Measurements from ENCODE around the gene FGD6. TPM values are rescaled to one million over a fixed set of nuclear protein-coding genes. Genes with fewer than 3 reads are reported as not detected.
A peak's percentile ranks its signal among the peaks of the same experiment; 100 is the strongest.
"Not testable (repeated sequence)": the region's sequence is repeated elsewhere in the genome, so short reads cannot be mapped to it uniquely, and the experiment has no call there.

FGD6 gene
- polyA plus RNA-seq, 4 donors = 9.5 to 11.8 (median 10.7) TPM

DNA sequence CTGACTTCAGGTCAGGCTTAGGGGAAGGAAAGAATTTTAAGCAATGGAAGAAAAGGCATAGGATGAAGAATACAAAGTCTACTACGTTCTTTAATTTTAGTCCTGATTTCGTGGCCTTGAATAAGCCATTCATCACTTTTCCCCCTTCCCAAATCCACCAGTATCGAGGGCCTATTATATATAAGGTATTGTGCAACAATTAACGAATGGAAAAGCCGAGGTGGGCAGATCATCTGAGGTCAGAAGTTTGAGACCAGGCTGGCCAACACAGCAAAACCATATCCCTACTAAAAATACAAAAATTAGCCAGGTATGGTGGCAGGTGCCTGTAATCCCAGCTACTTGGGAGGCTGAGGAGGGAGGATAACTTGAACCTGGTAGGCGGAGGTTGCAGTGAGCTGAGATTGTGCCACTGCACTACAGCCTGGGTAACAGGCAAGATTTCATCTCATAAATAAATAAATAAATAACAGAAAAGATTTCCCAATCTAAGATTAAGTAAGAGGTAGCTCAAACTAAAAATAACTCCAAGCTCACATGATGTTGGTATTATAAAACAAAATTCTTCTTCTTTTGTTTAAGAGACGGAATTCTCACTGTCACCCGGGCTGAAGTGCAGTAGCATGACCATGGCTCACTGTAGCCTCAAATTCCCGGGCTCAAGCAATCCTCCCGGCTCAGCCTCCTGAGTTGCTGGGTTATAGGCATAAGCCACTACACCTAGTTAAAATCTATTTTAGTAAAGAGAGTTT lies 85.5 kb downstream of the FGD6 start:
- no peak for DNase-seq (ENCODE audit: low read depth in 4 of 4, low spot score in 2 of 4)

DNA sequence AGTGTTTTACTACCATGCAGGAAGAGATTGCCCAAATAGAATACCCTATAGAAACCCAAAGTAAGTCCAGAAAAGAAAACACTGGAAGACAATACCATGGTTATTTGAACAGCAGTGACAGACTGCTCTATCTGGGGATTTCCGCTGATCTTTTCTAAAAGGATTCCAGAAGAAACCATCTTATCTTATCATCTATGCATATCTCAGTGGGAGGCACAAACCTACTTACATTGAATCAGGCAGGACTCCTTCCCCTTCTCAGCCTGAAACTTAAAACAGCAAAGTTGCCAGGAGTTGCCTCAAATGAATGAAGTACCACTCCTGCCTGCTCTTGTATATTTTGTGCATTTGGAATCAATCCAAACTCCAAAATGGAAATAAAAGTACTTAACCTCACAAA lies 87.2 kb downstream of the FGD6 start:
- DNase-seq (ENCODE audit: low read depth in 4 of 4, low spot score in 2 of 4) = no peak

DNA sequence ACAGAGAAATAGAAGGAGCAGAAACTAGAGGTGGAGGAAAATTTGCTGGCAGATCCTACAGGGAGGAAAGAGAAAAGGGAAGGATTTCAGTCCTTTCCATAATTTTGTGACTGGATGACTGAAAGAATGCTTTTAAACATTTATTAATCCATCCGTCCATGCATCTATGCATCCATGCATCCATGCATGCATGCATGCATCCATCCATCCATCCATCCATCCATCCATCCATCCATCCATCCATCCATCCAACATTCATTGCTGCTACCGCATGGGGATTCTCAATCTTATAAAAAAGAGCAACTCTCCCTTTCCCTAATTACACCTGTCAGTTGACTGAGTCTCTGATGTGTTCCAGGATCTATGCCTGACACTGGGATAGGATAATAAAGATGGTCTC lies 88.2 kb downstream of the FGD6 start:
- no peak for DNase-seq (ENCODE audit: low read depth in 4 of 4, low spot score in 2 of 4)

DNA sequence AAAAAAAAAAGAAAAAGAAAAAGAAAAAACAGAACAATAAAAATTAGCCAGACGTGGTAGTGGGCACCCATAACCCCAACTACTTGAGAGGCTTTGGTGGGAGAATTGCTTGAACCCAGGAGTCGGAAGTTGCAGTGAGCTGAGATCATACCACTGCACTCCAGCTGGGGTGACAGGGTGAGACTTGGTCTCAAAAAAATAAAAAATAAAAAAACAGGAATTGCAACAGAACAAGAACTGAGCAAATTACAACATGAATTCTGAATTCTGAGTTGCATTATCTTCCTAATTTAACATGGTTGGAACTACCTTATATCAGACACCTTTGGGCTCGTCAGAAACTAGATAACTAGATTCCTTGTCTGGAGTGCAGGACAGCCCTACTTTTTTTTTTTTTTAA lies 90.5 kb downstream of the FGD6 start:
- no peak for DNase-seq (ENCODE audit: low read depth in 4 of 4, low spot score in 2 of 4)

DNA sequence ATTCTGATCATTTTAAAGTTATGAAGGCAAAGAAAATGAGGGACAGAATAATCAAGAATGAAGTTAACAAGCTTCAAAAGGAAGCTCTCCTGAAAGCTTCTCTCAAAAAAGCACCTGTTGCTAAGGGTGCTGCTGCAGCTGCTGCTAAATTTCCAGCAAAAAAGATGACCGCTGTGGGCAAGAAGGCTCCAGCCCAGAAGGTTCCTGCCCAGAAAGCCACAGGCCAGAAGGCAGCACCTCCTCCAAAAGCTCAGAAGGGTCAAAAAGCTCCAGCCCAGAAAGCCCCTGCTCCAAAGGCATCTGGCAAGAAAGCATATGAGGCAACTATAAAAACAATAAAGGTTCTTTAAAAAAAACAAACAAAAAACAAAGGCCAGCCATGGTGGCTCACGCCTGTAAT lies 91.2 kb downstream of the FGD6 start:
- no peak for DNase-seq (ENCODE audit: low read depth in 4 of 4, low spot score in 2 of 4)

DNA sequence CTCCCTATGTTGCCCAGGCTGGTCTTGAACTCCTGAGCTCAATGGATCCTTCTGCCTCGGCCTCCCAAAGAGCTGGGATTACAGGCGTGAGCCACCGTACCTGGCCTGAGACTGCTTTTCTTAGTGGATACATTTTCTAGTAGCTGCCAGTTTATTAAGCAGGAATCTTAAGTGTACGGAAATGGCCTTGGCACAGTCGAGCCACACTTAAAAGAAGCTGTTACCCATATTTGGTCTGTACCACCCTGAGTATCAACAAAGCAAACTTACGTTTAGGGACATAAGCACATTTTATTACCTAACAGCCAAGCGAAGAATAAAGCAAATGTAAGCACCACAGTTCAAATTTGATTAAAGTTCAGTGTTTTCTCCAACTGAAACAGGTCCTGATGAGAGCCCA lies 93.2 kb downstream of the FGD6 start:
- DNase-seq (ENCODE audit: low read depth in 4 of 4, low spot score in 2 of 4) = no peak

DNA sequence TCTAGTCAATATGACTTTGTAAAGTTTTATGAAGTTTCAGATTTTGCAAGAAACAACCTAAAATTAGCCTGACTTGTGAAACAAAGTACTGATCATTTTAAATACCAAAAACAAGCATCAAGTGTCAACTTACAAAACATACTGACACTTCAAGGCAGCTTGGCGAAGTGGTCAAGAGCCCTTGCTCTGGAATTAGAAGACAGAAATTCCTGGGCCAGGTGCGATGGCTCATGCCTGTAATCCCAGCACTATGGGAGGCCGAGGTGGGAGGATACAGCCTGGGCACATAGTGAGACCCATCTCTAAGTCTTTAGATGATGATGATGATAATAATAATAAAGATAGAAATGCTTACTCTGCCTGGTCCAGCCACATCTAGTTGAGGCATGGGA lies 98.5 kb downstream of the FGD6 start:
- no peak for DNase-seq (ENCODE audit: low read depth in 4 of 4, low spot score in 2 of 4)

DNA sequence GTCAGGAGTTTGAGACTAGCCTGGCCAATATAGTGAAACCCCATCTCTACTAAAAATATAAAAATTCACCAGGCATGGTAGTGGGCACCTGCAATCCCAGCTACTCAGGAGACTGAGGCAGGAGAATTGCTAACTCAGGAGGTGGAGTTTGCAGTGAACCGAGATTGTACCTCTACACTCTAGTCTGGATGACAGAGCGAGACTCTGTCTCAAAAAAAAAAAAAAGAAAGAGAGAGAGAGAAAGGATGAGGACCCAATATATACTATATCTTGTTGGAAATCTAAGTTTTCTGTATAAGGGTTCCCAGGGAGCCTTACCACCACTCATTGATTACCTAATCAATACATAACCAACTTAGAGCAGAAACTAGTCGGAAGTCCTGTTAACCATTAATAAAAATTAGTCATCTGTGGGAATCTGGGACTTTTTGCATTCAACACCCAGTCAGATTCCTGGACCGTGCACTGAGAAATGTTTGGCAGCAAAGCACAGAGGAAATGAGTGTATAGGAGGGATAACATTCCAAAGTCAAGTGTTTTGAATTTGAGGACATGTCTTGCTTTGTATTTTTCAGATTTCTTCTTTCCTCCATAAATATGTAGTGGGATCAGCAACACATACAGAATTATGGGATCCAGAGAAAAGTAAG lies 99.0 kb downstream of the FGD6 start:
- DNase-seq (ENCODE audit: low read depth in 4 of 4, low spot score in 2 of 4) = no peak

DNA sequence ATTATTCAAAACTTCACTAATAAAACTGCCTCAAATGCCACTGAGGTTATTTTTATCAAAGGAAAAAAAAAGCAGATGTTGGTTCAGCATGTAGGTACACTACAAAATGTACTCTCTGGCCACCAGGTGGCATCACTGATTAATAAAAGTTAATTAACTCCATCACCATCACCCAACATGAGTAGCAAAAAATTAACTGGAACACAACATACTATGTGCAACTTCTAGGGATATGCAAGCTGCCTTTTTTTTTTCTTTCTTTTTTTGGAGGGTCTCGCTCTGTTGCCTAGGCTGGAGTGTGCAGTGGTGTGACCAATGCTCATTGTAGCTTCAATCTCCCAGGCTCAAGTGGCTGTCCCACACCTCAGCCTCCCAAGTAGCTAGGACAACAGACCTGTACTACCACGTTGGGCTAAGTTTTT lies 100.1 kb downstream of the FGD6 start:
- DNase-seq (ENCODE audit: low read depth in 4 of 4, low spot score in 2 of 4) = peak in 3 of 4 donors; percentile 61 to 73 (median 62)

DNA sequence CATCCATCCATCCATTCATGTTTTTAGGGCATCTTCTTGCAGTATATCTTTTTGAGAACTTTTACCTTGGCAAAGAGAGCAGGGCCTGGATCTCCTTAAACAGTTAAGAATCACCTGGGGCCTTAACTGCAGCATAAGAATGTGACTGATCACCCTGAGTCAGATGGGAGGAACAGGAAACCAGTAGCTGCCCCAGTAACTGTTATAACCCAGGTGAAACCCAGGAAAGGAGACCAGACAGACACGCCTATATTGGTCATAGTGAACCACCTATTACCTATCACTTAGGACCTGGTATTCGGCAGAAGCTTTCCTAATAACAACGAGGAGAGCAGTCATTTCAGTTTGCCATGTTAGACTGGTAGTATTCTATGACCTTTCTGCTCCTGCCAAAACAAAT lies 100.5 kb downstream of the FGD6 start:
- DNase-seq (ENCODE audit: low read depth in 4 of 4, low spot score in 2 of 4) = no peak

DNA sequence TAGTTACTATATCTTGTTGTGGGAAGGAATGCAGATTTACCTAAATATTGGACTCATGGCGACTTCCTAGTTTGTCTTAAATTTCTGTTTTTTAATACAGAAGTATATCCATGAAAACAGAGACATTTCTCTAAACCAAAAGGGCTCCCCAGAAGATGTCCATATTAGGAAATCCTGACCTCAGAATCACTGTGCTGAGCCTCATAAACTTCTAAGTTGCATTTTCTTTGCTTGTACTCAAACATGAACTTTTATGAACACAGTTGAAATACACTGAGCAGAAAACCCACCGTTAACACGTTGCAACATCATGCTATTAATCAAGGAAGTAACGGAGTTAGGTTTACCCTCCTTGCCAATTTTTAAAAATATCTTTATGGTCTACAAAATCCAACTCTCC lies 100.9 kb downstream of the FGD6 start:
- no peak for DNase-seq (ENCODE audit: low read depth in 4 of 4, low spot score in 2 of 4)

DNA sequence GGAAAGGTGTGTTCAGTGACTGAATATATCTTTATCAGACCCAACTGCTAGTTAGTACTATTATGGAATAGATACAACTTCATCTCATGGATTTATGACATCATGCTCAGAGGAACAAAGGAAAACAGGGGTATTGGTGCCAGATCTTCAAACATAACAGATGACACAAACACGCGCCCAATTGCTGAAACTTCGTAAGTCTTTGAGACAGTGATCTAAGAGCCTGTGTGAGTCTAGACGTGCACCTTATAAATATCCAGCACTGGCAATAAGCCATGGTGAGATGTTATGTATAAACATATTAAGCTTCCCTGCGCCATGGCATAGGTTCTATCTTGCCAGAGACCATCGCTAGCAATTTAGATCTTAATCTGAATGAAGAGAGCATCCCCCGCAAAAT lies 101.6 kb downstream of the FGD6 start:
- DNase-seq (ENCODE audit: low read depth in 4 of 4, low spot score in 2 of 4) = no peak

DNA sequence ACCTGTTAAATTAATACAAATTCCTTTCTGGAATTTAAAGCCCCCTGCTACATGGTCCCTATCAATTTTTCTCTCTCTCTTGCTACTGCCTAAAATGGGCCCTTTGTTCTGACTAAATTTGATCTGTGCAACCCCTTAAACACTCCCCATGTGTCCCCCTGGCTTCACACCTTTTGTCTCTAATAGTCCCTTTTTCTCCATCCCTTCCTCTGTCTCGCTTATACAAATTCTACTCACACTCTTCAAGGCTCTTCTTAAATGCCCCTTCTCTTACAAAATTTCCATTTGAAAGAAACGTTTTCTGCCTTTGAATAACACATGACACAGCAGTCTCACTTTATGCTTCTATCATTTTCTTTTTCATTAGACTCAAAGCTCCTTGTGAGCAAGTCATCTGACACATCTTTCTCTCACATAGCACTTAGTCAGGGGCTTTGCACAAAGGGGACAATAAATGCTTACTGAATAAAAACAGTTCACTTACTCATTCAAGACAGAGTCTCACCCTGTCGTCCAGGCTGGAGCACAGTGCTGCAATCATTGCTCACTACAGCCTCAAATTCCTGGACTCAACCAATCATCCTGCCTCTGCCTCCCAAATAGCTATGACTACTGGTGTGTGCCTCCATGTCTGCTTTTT lies 102.4 kb downstream of the FGD6 start:
- no peak for DNase-seq (ENCODE audit: low read depth in 4 of 4, low spot score in 2 of 4)

DNA sequence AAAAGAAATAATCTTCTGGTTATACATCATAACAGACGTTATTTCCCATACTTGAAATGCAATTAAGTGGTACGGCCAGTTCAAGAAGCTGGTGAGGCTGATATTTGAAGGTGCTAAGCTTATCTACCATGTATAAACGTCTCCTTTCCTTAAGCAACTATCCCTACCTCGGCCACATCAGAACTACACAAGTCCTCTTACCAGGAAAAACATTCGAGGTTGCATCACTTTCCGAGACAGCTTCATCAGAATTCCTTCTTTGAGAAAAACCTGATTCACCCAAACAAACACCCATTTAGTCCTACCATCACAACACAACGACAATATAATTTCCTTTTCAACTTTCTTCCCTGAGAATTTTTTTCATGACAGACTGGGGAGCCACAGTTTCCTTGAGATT lies 109.9 kb downstream of the FGD6 start:
- no peak for DNase-seq (ENCODE audit: low read depth in 4 of 4, low spot score in 2 of 4)

DNA sequence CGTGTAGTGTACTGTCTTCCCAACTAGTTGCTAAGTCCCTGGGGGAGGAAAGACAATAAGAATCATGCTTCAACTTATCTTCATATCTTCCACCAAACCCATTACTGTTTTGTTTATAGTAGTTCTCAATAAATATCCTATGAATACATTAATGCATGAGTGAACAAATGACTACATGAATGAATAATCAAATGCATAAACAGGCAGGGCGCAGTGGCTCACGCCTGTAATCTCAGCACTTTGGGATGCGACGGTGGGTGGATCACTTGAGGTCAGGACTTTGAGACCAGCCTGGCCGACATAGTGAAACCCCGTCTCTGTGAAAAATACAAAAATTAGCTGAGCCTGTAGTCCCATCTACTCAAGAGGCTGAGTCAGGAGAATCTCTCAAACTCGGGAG lies 111.7 kb downstream of the FGD6 start:
- no peak for DNase-seq (ENCODE audit: low read depth in 4 of 4, low spot score in 2 of 4)

DNA sequence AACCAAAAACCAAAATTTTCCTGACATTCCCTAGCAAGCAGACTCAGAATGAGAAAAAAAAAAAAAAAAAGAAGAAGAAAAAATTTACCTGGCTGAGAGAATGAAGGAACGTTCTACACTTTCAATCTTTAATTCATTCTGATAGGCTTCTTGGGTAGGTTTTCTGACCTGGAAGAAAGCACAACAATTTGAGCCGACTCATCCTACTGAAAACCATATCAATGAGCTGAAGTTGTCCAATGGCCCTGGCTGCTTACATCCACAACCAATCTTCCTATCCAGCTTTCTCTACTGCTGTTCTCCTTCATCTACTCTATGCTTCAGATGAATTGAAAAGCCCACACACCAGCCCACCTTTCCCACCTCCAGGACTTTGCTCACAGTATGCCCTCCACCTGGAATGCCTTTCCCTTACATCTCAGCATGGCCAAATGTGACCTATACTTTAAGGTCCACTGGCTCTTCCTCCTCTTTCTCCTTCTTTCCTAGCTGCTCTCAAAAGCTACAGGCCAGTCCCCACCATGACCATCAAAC lies 112.3 kb downstream of the FGD6 start:
- DNase-seq (ENCODE audit: low read depth in 4 of 4, low spot score in 2 of 4) = no peak

DNA sequence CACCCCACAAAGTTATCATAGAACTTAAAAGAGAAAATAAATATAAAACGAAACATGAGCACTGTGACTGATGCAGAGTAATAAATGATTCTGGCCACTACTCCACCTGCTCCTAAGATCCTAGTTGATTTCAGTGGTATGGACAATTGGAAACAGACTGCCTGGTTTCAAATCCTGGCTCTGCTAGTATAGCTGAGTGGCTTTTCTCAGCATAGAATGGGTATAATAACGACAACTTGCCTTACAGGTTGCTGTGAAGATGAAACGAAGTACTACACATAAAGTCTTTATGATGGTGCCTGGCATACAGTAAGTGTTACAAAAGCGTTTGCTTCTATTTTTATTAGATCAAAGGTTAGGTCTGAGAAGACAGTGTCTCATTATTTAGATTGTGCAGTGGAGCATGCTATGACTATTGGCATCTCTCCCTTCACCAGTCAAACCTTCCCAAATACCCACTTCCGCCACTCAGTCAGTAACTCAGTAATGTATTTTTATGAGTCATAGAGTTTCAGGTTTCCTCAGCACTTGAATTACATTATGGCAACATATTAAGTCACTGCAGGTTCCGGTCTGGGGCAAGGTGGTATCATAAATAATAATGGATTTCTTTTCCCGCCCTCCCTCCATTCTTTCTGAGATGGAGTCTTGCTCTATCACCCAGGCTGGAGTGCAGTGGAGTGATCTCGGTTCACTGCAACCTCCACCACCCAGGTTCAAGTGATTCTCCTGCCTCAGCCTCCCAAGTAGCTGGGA lies 114.2 kb downstream of the FGD6 start:
- no peak for DNase-seq (ENCODE audit: low read depth in 4 of 4, low spot score in 2 of 4)

DNA sequence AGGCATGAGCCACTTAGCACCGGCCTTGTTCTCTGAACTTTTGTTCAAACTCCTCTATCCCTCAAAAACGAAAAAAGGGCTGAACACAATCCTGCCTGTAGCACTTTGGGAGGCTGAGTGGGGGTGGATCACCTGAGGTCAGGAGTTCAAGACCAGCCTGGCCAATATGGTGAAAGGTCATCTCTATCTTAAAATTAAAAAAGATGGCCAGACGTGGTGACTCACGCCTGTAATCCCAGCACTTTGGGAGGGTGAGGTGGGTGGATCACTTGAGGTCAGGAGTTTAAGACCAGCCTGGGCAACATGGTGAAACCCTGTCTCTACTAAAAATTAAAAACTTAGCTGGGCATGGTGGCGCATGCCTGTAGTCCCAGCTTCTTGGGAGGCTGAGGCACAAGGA lies 115.3 kb downstream of the FGD6 start:
- DNase-seq (ENCODE audit: low read depth in 4 of 4, low spot score in 2 of 4) = not testable (repeated sequence)

DNA sequence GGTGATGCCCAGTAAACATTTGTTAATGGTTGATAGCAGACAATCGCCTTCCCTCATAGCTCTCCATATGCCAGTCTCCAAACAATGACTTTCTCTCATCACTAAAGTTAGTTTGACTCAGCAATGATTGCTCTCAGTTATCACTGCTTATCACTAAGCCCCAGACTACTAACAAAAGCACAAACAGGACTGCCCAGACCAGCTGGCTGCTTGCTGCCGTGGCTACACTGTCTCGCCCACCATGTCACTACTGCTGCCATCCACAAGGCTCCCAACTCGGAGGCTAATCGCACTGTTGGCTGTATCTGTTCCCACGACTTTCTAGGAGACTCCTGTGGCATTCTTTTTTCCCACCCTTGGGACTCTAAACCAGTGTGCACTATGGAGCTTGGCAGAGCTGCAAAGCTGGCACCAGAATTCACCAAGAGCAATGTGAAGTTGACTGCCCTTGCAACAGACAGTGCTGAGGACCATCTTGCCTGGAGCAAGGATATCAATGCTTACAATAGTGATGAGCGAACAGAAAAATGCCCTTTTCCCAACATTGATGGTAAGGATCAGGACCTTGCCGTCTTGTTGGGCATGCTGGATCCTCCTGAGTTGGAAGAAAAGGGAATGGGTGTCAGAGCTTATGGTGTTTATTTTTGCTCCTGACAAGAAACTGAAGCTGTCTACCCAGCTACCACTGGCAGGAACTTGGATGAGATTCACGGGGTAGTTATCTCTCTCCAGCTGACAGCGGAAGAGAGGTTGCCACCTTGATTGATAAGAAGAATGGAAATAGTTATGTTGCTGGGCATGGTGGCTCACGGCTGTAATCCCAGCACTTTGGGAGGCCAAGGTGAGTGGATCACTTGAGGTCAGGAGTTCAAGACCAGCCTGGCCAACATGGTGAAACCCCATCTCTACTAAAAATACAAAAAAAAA lies 116.7 kb downstream of the FGD6 start:
- DNase-seq (ENCODE audit: low read depth in 4 of 4, low spot score in 2 of 4) = no peak

DNA sequence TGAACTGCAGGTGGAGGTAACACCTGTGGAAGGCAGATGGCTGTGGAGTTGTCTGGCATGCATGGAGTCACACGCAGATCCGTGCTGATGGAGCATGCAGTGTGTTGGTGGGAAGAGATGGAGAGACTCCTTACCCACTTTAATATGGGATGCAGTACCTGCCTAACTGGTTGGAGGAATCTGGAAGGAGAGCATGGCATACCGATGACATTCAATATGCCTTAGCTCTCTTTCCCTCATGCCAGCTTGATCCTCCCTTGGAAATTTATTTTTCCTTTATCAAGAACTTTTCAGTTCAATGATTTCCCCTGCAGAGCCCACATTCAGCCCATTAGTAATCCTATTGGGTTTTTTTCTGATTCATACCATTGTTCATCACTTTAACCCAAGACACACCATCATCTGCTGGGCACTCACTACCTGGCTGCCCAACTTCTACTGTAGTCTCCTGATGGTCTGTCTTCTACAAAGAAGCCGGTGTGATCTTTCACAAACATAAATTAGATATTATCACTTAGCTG lies 117.9 kb downstream of the FGD6 start:
- DNase-seq (ENCODE audit: low read depth in 4 of 4, low spot score in 2 of 4) = no peak
